PC-3 (cell line): ENCODE data around the gene CEACAM5.

Source experiments
- CTCF ChIP-seq: fragments of 300-600 bp; sonication (generic); conservative IDR thresholded peaks from 2 replicates; pipeline ENCODE4 v1.5.1; 2017; ENCODE audit warnings: antibody characterized with exemption, low read depth, mild to moderate bottlenecking, low read length
- EZH2 ChIP-seq: fragments of 300-600 bp; sonication (generic); IDR thresholded peaks from one replicate; pipeline ENCODE4 v1.6.1; 2017; ENCODE audit warnings: antibody characterized with exemption, mild to moderate bottlenecking, low read length; ENCODE audit not compliant: unreplicated experiment
- EZH2phosphoT487 ChIP-seq: fragments of 300-600 bp; sonication (generic); IDR thresholded peaks from 2 replicates; pipeline ENCODE4 v1.6.1; 2018; ENCODE audit warnings: mild to moderate bottlenecking, antibody characterized with exemption, low read length, borderline replicate concordance

GRCh38 chr19:41771410-41771809, 63.0 kb downstream of the CEACAM5 start:
- no peak for TF ChIP-seq CTCF
- TF ChIP-seq EZH2phosphoT487: no peak
- no peak for TF ChIP-seq EZH2
